Liver (tissue), 3 donors: Measurements from ENCODE around the gene RB1.

Experiments
- CTCF ChIP-seq: fragments of 150-350 bp; IDR thresholded peaks from 2 replicates; pipeline ENCODE4 v1.5.1; 2017; ENCODE audit warnings: improper control_type of control experiment, low read depth, low read length; ENCODE audit not compliant: missing input control
- HNF4A ChIP-seq, 2 donors: conservative IDR thresholded peaks; 2 replicates each; pipeline ENCODE4 v1.6.1; 2016; ENCODE audit warnings: antibody characterized with exemption in 2 of 2, mild to moderate bottlenecking in 2 of 2
- HNF4G ChIP-seq: IDR thresholded peaks from 2 replicates; pipeline ENCODE4 v1.6.1; 2016; ENCODE audit warnings: antibody characterized with exemption
- RAD21 ChIP-seq, 2 donors: IDR thresholded peaks; 2 replicates each; pipeline ENCODE4 v1.6.1; 2016; ENCODE audit warnings: antibody characterized with exemption in 2 of 2, mild to moderate bottlenecking in 2 of 2
- REST ChIP-seq: IDR thresholded peaks from 2 replicates; pipeline ENCODE4 v1.6.1; 2016; ENCODE audit warnings: antibody characterized with exemption, mild to moderate bottlenecking
- TAF1 ChIP-seq: conservative IDR thresholded peaks from 2 replicates; pipeline ENCODE4 v1.6.1; 2016; ENCODE audit warnings: antibody characterized with exemption, mild to moderate bottlenecking
- ZBTB33 ChIP-seq: IDR thresholded peaks from 2 replicates; pipeline ENCODE4 v1.6.1; 2016; ENCODE audit warnings: antibody characterized with exemption
- TF ChIP-seq, protein P1 (sequence below): IDR thresholded peaks from 2 replicates; pipeline ENCODE4 v1.6.1; 2016; ENCODE audit warnings: antibody characterized with exemption
- donor health status: healthy.
- donor health status: healthy.

GRCh38 chr13:48294653-48295052, 8.9 kb upstream of the RB1 start:
- TF ChIP-seq CTCF (no peak), ZBTB33 (no peak), HNF4A (conservative IDR thresholded peaks at IDR 0.05) (no peak), TAF1 (no peak), RAD21 (IDR thresholded peaks at IDR 0.05) (no peak), REST (no peak), HNF4G (no peak)
- TF ChIP-seq, protein P1, sequence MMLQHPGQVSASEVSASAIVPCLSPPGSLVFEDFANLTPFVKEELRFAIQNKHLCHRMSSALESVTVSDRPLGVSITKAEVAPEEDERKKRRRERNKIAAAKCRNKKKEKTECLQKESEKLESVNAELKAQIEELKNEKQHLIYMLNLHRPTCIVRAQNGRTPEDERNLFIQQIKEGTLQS, result no peak
